H9 (cell line): Measurements from ENCODE around the gene NKIRAS2. TPM values are rescaled to one million over a fixed set of nuclear protein-coding genes. Genes with fewer than 3 reads are reported as not detected.

Source experiments
- DNase-seq: peaks from one replicate; pipeline ENCODE4 v3.0.0-alpha.2; 2017
- H2AFZ ChIP-seq: one replicate; pipeline ENCODE4 v1.6.1; 2013; ENCODE audit warnings: mild to moderate bottlenecking, low read length, control low read depth, moderate library complexity
- H2AK5ac ChIP-seq: 2 replicates; pipeline ENCODE4 v1.6.1; 2013; ENCODE audit warnings: low read length, control low read depth, mixed read lengths; ENCODE audit not compliant: insufficient read length
- H2BK120ac ChIP-seq: one replicate; pipeline ENCODE4 v1.6.1; 2013; ENCODE audit warnings: low read depth, mild to moderate bottlenecking, low read length, control low read depth, inconsistent platforms; ENCODE audit not compliant: poor library complexity, severe bottlenecking
- H2BK12ac ChIP-seq: 2 replicates; pipeline ENCODE4 v1.6.1; 2013; ENCODE audit warnings: low read length, control low read depth, mixed read lengths, low read depth; ENCODE audit not compliant: insufficient read length
- H2BK15ac ChIP-seq: 2 replicates; pipeline ENCODE4 v1.6.1; 2013; ENCODE audit warnings: low read depth, low read length, control low read depth
- H2BK20ac ChIP-seq: one replicate; pipeline ENCODE4 v1.6.1; 2013; ENCODE audit warnings: low read depth, mild to moderate bottlenecking, low read length, control low read depth, inconsistent platforms; ENCODE audit not compliant: poor library complexity, severe bottlenecking
- H2BK5ac ChIP-seq: 2 replicates; pipeline ENCODE4 v1.6.1; 2013; ENCODE audit warnings: low read length, control low read depth, mixed read lengths; ENCODE audit not compliant: insufficient read length
- H3K14ac ChIP-seq: 2 replicates; pipeline ENCODE4 v1.6.1; 2013; ENCODE audit warnings: low read length, control low read depth; ENCODE audit not compliant: insufficient read depth
- H3K18ac ChIP-seq: 2 replicates; pipeline ENCODE4 v1.6.1; 2013; ENCODE audit warnings: low read depth, mild to moderate bottlenecking, mixed read lengths, low read length, control low read depth; ENCODE audit not compliant: insufficient read length
- H3K23ac ChIP-seq: 2 replicates; pipeline ENCODE4 v1.6.1; 2013; ENCODE audit warnings: low read length, control low read depth, mixed read lengths, low read depth; ENCODE audit not compliant: insufficient read length
- H3K23me2 ChIP-seq: 2 replicates; pipeline ENCODE4 v1.6.1; 2013; ENCODE audit warnings: low read depth, mild to moderate bottlenecking, mixed read lengths, low read length, control low read depth; ENCODE audit not compliant: insufficient read length, poor library complexity, severe bottlenecking
- H3K27ac ChIP-seq: 2 replicates; pipeline ENCODE4 v1.5.1; 2013; ENCODE audit warnings: low read length, control low read depth, mixed read lengths, low read depth; ENCODE audit not compliant: insufficient read length
- H3K27me3 ChIP-seq: 2 replicates; pipeline ENCODE4 v1.6.1; 2013; ENCODE audit warnings: low read length, control low read depth, inconsistent platforms; ENCODE audit not compliant: insufficient read depth
- H3K4ac ChIP-seq: 2 replicates; pipeline ENCODE4 v1.6.1; 2013; ENCODE audit warnings: low read depth, mild to moderate bottlenecking, control low read depth, inconsistent platforms, low read length, moderate library complexity
- H3K4me1 ChIP-seq: 2 replicates; pipeline ENCODE4 v1.6.1; 2013; ENCODE audit warnings: low read length, control low read depth, inconsistent platforms; ENCODE audit not compliant: insufficient read depth
- H3K4me2 ChIP-seq: 2 replicates; pipeline ENCODE4 v1.6.1; 2013; ENCODE audit warnings: low read length, control low read depth, mixed read lengths; ENCODE audit not compliant: insufficient read length, insufficient read depth
- H3K56ac ChIP-seq: 2 replicates; pipeline ENCODE4 v1.6.1; 2013; ENCODE audit warnings: low read depth, mild to moderate bottlenecking, mixed read lengths, low read length, control low read depth; ENCODE audit not compliant: insufficient read length
- H3K79me1 ChIP-seq: 2 replicates; pipeline ENCODE4 v1.6.1; 2013; ENCODE audit warnings: low read depth, mild to moderate bottlenecking, moderate library complexity, low read length, control low read depth, inconsistent platforms; ENCODE audit not compliant: insufficient read depth, poor library complexity, severe bottlenecking
- H3K79me2 ChIP-seq: 2 replicates; pipeline ENCODE4 v1.6.1; 2013; ENCODE audit warnings: low read length, control low read depth, inconsistent platforms; ENCODE audit not compliant: insufficient read depth
- H3K9ac ChIP-seq: 2 replicates; pipeline ENCODE4 v1.6.1; 2013; ENCODE audit warnings: low read length, control low read depth, mixed read lengths; ENCODE audit not compliant: insufficient read length; ENCODE audit errors: extremely low read depth
- H3K9me3 ChIP-seq: one replicate; pipeline ENCODE4 v1.6.1; 2013; ENCODE audit warnings: low read depth, low read length, inconsistent platforms; ENCODE audit not compliant: control insufficient read depth
- H3T11ph ChIP-seq: one replicate; pipeline ENCODE4 v1.6.1; 2013; ENCODE audit warnings: mild to moderate bottlenecking, low read length, control low read depth, inconsistent platforms
- H4K20me1 ChIP-seq: one replicate; pipeline ENCODE4 v1.6.1; 2013; ENCODE audit not compliant: control insufficient read depth, insufficient read length, insufficient read depth
- H4K5ac ChIP-seq: 2 replicates; pipeline ENCODE4 v1.6.1; 2013; ENCODE audit warnings: low read depth, mild to moderate bottlenecking, mixed read lengths, low read length, control low read depth; ENCODE audit not compliant: insufficient read length
- H4K8ac ChIP-seq: replicated peaks from 2 replicates; pipeline ENCODE4 v1.6.1; 2013; ENCODE audit warnings: low read length, control low read depth, mixed read lengths, low read depth; ENCODE audit not compliant: insufficient read length
- H4K91ac ChIP-seq: 2 replicates; pipeline ENCODE4 v1.6.1; 2013; ENCODE audit warnings: low read depth, mild to moderate bottlenecking, moderate library complexity, mixed read lengths, low read length, control low read depth; ENCODE audit not compliant: insufficient read length
- H3K27ac Mint-ChIP-seq, 3 experiments: 2 replicates in 2 of 3; 3 replicates in 1 of 3; pipeline ENCODE4 v1.8.0; 2020 to 2021; ENCODE audit warnings: mixed read lengths in 3 of 3, mild to moderate bottlenecking in 1 of 3, moderate library complexity in 1 of 3
- H3K27me3 Mint-ChIP-seq: 2 replicates; pipeline ENCODE4 v1.8.0; 2021; ENCODE audit warnings: low read depth, mild to moderate bottlenecking, moderate library complexity, mixed read lengths
- H3K36me3 Mint-ChIP-seq, 3 experiments: 2 replicates in 2 of 3; 3 replicates in 1 of 3; pipeline ENCODE4 v1.8.0; 2020 to 2021; ENCODE audit warnings: low read depth in 3 of 3, mixed read lengths in 3 of 3; ENCODE audit not compliant: insufficient read depth in 1 of 3
- H3K4me1 Mint-ChIP-seq, 2 experiments: 2 replicates each; pipeline ENCODE4 v1.8.0; 2020; ENCODE audit warnings: mixed read lengths in 2 of 2
- H3K4me3 Mint-ChIP-seq, 2 experiments: 2 replicates in 1 of 2; 3 replicates in 1 of 2; pipeline ENCODE4 v1.8.0; 2020 to 2021; ENCODE audit warnings: mild to moderate bottlenecking in 2 of 2, mixed read lengths in 2 of 2, moderate library complexity in 1 of 2
- H3K9me3 Mint-ChIP-seq, 2 experiments: 2 replicates in 1 of 2; 3 replicates in 1 of 2; pipeline ENCODE4 v1.8.0; 2020; ENCODE audit warnings: mild to moderate bottlenecking in 2 of 2, mixed read lengths in 2 of 2, moderate library complexity in 1 of 2
- WGBS: extraction: QIAGEN DNeasy Blood & Tissue Kit; methylation state at CpG from one replicate; pipeline ENCODE4 v1.1.7; 2013; ENCODE audit warnings: missing lambda C conversion rate, low lambda C conversion rate, mixed read lengths; ENCODE audit not compliant: insufficient read length; ENCODE audit errors: extremely low coverage; 5-methylcytosine and 5-hydroxymethylcytosine counted together
- total RNA-seq: library from RNA; stranded (reverse); gene quantifications from 2 replicates; pipeline ENCODE4 v1.2.1, GENCODE V29; 2021
- TF ChIP-seq, protein P1 (sequence below): fragments of 200-600 bp; sonication (generic); conservative IDR thresholded peaks from 3 replicates; pipeline ENCODE4 v1.8.0; 2021; ENCODE audit warnings: antibody characterized with exemption, mild to moderate bottlenecking

The NKIRAS2 gene
- total RNA-seq, 1 experiment from 2014 or later = 37.1 TPM

- no CpG with 5 or more reads among the region's 4 CpGs for WGBS
These were observed 40.3 kb downstream of the NKIRAS2 start for GRCh38 chr17:42060231-42060630.

More at GRCh38 chr17:42060231-42060630, 40.3 kb downstream of the NKIRAS2 start:
- Histone ChIP-seq H4K20me1 (no peaks in the 10 kb centered on the region), H3K14ac (no peak overlapping the region), H3K27me3 (no peaks in the 10 kb centered on the region), H2BK120ac (no peak overlapping the region), H3K79me2 (no peaks in the 10 kb centered on the region), H3K4me1 (peaks cover 2% of the 10 kb centered on the region; the same call in 1 of the 2 replicates), H3K23me2 (no peaks in the 10 kb centered on the region), H2BK15ac (no peak overlapping the region), H2BK5ac (no peak overlapping the region), H3K27ac (no peak overlapping the region), H2BK12ac (no peak overlapping the region), H2AFZ (no peak overlapping the region), H3K79me1 (no peaks in the 10 kb centered on the region), H3K9me3 (no peaks in the 10 kb centered on the region), H3K4me2 (no peak overlapping the region), H4K5ac (no peak overlapping the region), H4K91ac (no peak overlapping the region), H4K8ac (no peak overlapping the region), H3K9ac (no peak overlapping the region), H3K4ac (no peak overlapping the region), H3K56ac (no peak overlapping the region), H3T11ph (no peak overlapping the region), H2AK5ac (no peak overlapping the region), H2BK20ac (no peak overlapping the region), H3K18ac (no peak overlapping the region), H3K23ac (no peak overlapping the region)
- Mint-ChIP-seq H3K9me3 (no peaks in the 10 kb centered on the region; a peak in 1 of 5 replicates), H3K27ac (peak overlapping the region in 2 of 3 experiments; percentile 3 to 58; a peak in 2 of 7 replicates), H3K4me3 (no peak overlapping the region), H3K36me3 (no peaks in the 10 kb centered on the region), H3K27me3 (peaks cover 5% of the 10 kb centered on the region), H3K4me1 (peaks cover 27 to 46% of the 10 kb centered on the region in 2 experiments)
- TF ChIP-seq, protein P1, sequence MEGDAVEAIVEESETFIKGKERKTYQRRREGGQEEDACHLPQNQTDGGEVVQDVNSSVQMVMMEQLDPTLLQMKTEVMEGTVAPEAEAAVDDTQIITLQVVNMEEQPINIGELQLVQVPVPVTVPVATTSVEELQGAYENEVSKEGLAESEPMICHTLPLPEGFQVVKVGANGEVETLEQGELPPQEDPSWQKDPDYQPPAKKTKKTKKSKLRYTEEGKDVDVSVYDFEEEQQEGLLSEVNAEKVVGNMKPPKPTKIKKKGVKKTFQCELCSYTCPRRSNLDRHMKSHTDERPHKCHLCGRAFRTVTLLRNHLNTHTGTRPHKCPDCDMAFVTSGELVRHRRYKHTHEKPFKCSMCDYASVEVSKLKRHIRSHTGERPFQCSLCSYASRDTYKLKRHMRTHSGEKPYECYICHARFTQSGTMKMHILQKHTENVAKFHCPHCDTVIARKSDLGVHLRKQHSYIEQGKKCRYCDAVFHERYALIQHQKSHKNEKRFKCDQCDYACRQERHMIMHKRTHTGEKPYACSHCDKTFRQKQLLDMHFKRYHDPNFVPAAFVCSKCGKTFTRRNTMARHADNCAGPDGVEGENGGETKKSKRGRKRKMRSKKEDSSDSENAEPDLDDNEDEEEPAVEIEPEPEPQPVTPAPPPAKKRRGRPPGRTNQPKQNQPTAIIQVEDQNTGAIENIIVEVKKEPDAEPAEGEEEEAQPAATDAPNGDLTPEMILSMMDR = no peak
- no peak for DNase-seq
